IPS DF 6.9 (cell line): ENCODE data around the gene UNC79.

ENCODE experiments used
- DNase-seq: peaks from one replicate; pipeline ENCODE4 v3.0.0-alpha.2; 2013; ENCODE audit warnings: low read depth, low spot score
- H3K27ac ChIP-seq: one replicate; pipeline ENCODE4 v1.5.1; 2013; ENCODE audit warnings: low read length, control low read depth
- H3K27me3 ChIP-seq: 2 replicates; pipeline ENCODE4 v1.6.1; 2013; ENCODE audit warnings: mild to moderate bottlenecking, low read length; ENCODE audit not compliant: control insufficient read depth, insufficient read depth
- H3K36me3 ChIP-seq: 2 replicates; pipeline ENCODE4 v1.6.1; 2013; ENCODE audit warnings: low read length; ENCODE audit not compliant: control insufficient read depth, insufficient read depth
- H3K4me1 ChIP-seq: 2 replicates; pipeline ENCODE4 v1.6.1; 2013; ENCODE audit warnings: low read length; ENCODE audit not compliant: control insufficient read depth, insufficient read depth
- H3K4me3 ChIP-seq: 2 replicates; pipeline ENCODE4 v1.5.1; 2013; ENCODE audit warnings: mild to moderate bottlenecking, low read length
- H3K9me3 ChIP-seq: 2 replicates; pipeline ENCODE4 v1.6.1; 2013; ENCODE audit warnings: low read length, inconsistent platforms; ENCODE audit not compliant: control insufficient read depth, insufficient read depth
- WGBS: extraction: QIAGEN DNeasy Blood & Tissue Kit; methylation state at CpG from one replicate; pipeline ENCODE4 v1.1.7; 2013; ENCODE audit warnings: mixed read lengths, missing lambda C conversion rate; ENCODE audit not compliant: insufficient read length, insufficient coverage; 5-methylcytosine and 5-hydroxymethylcytosine counted together

UNC79 gene

DNA sequence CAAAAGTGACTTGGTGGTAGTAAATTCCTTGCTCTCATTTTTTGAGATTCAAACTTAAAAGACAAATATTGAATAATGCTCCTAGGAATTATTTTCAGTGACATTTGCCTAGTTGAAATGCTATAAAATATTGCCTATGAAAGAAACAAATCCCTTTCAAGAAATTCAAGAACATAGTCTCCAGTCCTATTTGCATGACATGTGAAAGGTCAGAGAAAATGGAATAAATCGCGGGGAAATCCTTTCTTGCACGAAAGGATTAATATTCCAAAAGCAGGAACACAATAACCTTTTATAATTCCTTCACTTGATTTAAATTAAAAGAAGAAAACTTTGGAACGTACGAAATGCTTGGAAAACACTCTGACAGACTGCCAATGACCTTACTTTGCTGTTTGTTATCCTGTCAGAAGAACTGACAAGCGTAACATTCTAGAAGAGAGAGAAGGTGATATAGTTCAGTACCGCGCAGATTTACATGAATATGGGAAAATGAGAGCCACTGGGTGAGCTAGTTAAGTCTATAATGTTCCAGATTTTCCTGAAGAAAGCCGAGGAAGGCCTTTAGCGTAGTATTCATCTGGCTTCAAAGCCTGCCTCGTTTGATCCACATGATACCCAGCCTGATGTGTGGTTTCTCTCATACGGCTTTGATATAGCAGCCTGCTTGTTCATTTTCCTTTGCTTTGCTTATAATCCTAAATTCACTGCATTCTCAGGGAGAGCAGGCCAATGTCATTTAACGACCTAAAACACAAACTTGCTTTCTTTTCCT is 254.6 kb downstream of the UNC79 start:
- H3K4me1 ChIP-seq: peaks cover 4% of the 10 kb centered on the region; the same call in 1 of the 2 replicates
- no CpG with 5 or more reads among the region's 13 CpGs for WGBS
- H3K27ac ChIP-seq: no peak overlapping the region
- H3K36me3 ChIP-seq: no peaks in the 10 kb centered on the region
- DNase-seq: no peak
- H3K9me3 ChIP-seq: no peaks in the 10 kb centered on the region
- H3K4me3 ChIP-seq: no peak overlapping the region
- H3K27me3 ChIP-seq: no peaks in the 10 kb centered on the region

- no peak overlapping the region for H3K27ac ChIP-seq
- WGBS: no CpG with 5 or more reads among the region's 5 CpGs
- no peak for DNase-seq
- no peaks in the 10 kb centered on the region for H3K36me3 ChIP-seq
- H3K4me1 ChIP-seq: peaks cover 4% of the 10 kb centered on the region; the same call in 1 of the 2 replicates
- no peak overlapping the region for H3K4me3 ChIP-seq
- no peaks in the 10 kb centered on the region for H3K27me3 ChIP-seq
- no peaks in the 10 kb centered on the region for H3K9me3 ChIP-seq
Observed at GRCh38 chr14:93686268-93686667, 255.5 kb downstream of the UNC79 start.

GRCh38 chr14:93688239-93688666 is 257.5 kb downstream of the UNC79 start:
- H3K9me3 ChIP-seq: no peaks in the 10 kb centered on the region
- no peak overlapping the region for H3K27ac ChIP-seq
- peak; percentile 86 for DNase-seq
- no peaks in the 10 kb centered on the region for H3K27me3 ChIP-seq
- H3K4me3 ChIP-seq: no peak overlapping the region
- no peaks in the 10 kb centered on the region for H3K36me3 ChIP-seq
- no CpG with 5 or more reads among the region's 5 CpGs for WGBS
- peaks cover 4% of the 10 kb centered on the region; the same call in 1 of the 2 replicates for H3K4me1 ChIP-seq

- H3K9me3 ChIP-seq: no peaks in the 10 kb centered on the region
- no CpG with 5 or more reads among the region's 4 CpGs for WGBS
- no peak overlapping the region for H3K4me3 ChIP-seq
- peaks cover 4% of the 10 kb centered on the region; the same call in 1 of the 2 replicates for H3K4me1 ChIP-seq
- H3K27ac ChIP-seq: no peak overlapping the region
- H3K27me3 ChIP-seq: no peaks in the 10 kb centered on the region
- no peak for DNase-seq
- no peaks in the 10 kb centered on the region for H3K36me3 ChIP-seq
Observed at GRCh38 chr14:93688820-93689219, 258.1 kb downstream of the UNC79 start.

DNA sequence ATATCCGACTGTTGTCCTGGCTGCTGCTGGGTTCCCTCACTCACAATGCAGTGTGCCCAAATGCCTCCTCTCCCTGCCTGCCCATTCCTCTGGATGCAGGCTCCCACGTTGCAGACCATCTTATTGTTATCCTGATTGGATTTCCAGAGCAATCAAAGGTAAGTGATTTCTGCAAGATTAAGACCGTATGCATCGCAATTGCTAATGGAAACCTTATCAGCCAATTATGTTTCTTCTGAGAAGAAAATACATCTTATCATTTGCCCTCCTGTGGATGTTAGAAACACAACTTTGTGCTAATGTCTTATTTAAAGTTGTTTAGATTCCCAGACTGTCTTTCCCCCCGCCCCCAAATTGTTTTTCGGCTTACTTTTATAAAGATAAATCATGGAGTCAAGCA is 259.4 kb downstream of the UNC79 start:
- DNase-seq: no peak
- H3K9me3 ChIP-seq: no peaks in the 10 kb centered on the region
- WGBS: no CpG with 5 or more reads among the region's 6 CpGs
- H3K4me1 ChIP-seq: peaks cover 4% of the 10 kb centered on the region; the same call in 1 of the 2 replicates
- no peak overlapping the region for H3K4me3 ChIP-seq
- H3K27ac ChIP-seq: no peak overlapping the region
- no peaks in the 10 kb centered on the region for H3K27me3 ChIP-seq
- H3K36me3 ChIP-seq: no peaks in the 10 kb centered on the region

DNA sequence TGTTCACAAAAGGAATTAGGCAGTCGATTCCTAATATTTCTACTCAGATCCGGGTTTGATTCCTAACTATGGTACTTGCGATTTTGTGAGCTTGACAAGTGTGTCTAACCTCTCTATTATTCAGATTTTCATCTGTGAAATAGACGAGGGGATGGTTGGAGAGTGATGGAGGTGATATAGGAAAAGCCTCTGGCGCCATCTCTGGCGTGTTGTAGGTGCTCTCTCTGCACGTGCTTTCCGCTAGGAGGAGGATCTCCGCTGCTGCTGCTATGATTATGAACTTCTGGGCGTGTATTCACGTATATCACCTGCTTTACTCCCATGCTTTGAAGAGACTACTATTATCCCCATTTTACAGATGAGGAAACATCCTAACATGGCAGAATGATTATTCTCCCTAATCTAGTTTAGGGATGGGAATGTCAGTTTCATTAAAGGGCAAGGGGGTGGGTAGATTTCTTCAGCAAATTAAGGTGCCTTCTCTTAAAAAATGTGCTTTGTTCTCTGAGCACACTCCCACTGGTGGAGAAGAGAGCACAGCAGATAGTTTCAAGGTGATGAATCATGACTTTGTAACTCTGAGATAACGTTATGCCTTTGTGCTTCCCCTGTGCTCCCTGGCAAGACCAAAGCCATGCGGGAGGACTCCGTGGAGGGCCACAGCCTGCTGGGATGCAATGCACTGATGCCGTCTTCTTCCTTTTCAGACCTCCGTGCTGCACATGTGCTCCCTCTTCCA is 260.5 kb downstream of the UNC79 start:
- DNase-seq: no peak
- H3K4me3 ChIP-seq: no peak overlapping the region
- H3K4me1 ChIP-seq: peaks cover 4% of the 10 kb centered on the region; the same call in 1 of the 2 replicates

DNA sequence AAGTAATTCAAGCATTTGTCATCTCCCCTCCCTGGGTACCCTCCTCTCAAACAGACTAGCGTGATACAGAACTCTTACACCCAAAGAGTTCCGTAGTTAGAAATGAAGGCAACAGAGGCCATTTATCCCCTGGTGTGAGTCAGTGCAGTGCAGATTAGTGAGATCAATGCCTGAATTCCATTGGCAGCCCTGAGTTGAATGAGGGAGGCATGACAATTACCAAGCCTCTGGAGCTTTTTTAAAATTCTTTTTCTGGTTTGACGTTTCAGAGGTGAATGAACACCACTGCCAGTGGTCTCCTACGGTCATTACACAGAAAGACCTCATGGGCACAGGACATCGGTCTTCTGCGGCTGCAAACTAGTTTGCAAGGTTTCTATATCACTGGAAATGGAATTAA is 263.2 kb downstream of the UNC79 start:
- Histone ChIP-seq H3K27ac (no peak overlapping the region), H3K27me3 (no peaks in the 10 kb centered on the region), H3K9me3 (no peaks in the 10 kb centered on the region), H3K4me1 (no peaks in the 10 kb centered on the region; the same call in 1 of the 2 replicates), H3K4me3 (no peak overlapping the region), H3K36me3 (no peaks in the 10 kb centered on the region)
- no CpG with 5 or more reads among the region's 6 CpGs for WGBS
- DNase-seq: no peak

More for the DNA sequence above, 260.5 kb downstream of the UNC79 start:
- Histone ChIP-seq H3K27ac (no peak overlapping the region), H3K9me3 (no peaks in the 10 kb centered on the region), H3K27me3 (no peaks in the 10 kb centered on the region), H3K36me3 (no peaks in the 10 kb centered on the region)
- WGBS: no CpG with 5 or more reads among the region's 16 CpGs

- Histone ChIP-seq H3K4me3 (no peak overlapping the region), H3K9me3 (no peaks in the 10 kb centered on the region), H3K4me1 (no peaks in the 10 kb centered on the region), H3K36me3 (no peaks in the 10 kb centered on the region), H3K27ac (no peak overlapping the region), H3K27me3 (no peaks in the 10 kb centered on the region)
- no peak for DNase-seq
Observed at GRCh38 chr14:93700928-93701327, 270.2 kb downstream of the UNC79 start.

DNA sequence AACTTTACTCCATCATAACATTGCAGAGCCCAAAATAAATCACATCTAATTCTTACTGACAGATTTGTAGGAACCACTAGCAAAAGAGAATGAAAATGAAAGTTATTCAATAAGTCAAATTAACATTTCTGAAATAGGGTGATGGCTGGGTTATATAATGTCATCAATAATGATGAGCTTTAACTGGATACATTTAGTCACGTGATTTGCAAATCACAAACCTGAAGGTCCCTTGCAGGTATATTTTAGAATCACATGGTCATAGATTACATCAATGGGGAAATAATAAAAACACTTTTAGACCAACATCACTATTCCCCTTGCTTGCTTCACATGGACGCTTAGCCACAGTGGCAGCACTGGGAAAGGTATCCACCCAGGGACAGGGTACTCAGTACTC is 270.8 kb downstream of the UNC79 start:
- no peaks in the 10 kb centered on the region for H3K36me3 ChIP-seq
- no peaks in the 10 kb centered on the region for H3K4me1 ChIP-seq
- no peaks in the 10 kb centered on the region for H3K9me3 ChIP-seq
- DNase-seq: no peak
- WGBS: no CpG with 5 or more reads among the region's 2 CpGs
- no peak overlapping the region for H3K4me3 ChIP-seq
- no peak overlapping the region for H3K27ac ChIP-seq
- no peaks in the 10 kb centered on the region for H3K27me3 ChIP-seq

DNA sequence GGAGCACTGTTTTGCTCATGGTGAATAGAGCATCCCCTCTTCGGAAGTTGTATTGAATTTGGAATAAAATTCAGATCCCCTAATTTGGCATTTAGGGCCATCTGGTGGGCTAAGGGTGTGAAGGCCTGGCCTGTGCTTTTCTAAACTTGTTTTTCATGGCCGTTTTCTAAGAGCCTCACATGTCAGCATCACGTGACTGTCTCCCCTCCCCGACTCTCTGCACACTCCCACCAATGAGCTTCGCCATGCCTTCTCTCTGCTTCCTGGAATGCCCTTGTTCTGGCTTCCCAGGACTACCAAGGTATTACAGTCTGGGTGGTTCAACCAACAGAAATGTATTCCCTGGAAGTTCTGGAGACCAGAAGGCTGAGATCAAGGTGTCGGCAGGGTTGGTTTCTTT is 272.2 kb downstream of the UNC79 start:
- no CpG with 5 or more reads among the region's 6 CpGs for WGBS

More for the DNA sequence above, 272.2 kb downstream of the UNC79 start:
- Histone ChIP-seq H3K9me3 (no peaks in the 10 kb centered on the region), H3K27me3 (no peaks in the 10 kb centered on the region), H3K4me3 (no peak overlapping the region), H3K36me3 (no peaks in the 10 kb centered on the region), H3K27ac (no peak overlapping the region), H3K4me1 (no peaks in the 10 kb centered on the region)
- DNase-seq: no peak
